Progenitor cell of endocrine pancreas (in vitro differentiated cells): ENCODE data around the gene KCNMB4. TPM values are rescaled to one million over a fixed set of nuclear protein-coding genes. Genes with fewer than 3 reads are reported as not detected.

ENCODE experiments used
- DNase-seq: peaks from one replicate; pipeline ENCODE4 v3.0.0; 2021; ENCODE audit warnings: low spot score; ENCODE audit not compliant: unreplicated experiment
- H3K27ac Mint-ChIP-seq: 2 replicates; pipeline ENCODE4 v1.8.0; 2021; ENCODE audit warnings: mild to moderate bottlenecking, moderate library complexity, mixed read lengths
- H3K27me3 Mint-ChIP-seq: 2 replicates; pipeline ENCODE4 v1.8.0; 2021; ENCODE audit warnings: mixed read lengths
- H3K36me3 Mint-ChIP-seq: 2 replicates; pipeline ENCODE4 v1.8.0; 2022; ENCODE audit warnings: mixed read lengths; ENCODE audit not compliant: insufficient read depth
- H3K4me1 Mint-ChIP-seq: 2 replicates; pipeline ENCODE4 v1.8.0; 2021; ENCODE audit warnings: low read depth, mixed read lengths
- H3K4me3 Mint-ChIP-seq: 2 replicates; pipeline ENCODE4 v1.8.0; 2021; ENCODE audit warnings: low read depth, mild to moderate bottlenecking, moderate library complexity, mixed read lengths
- H3K9me3 Mint-ChIP-seq: 2 replicates; pipeline ENCODE4 v1.8.0; 2021; ENCODE audit warnings: low read depth, mixed read lengths
- total RNA-seq: library from RNA; stranded (reverse); gene quantifications from 2 replicates; pipeline ENCODE4 v1.2.1, GENCODE V29; 2021
- TF ChIP-seq, protein P1 (sequence below): fragments of 200-600 bp; sonication (generic); IDR thresholded peaks from one replicate; pipeline ENCODE4 v1.5.0; 2021; ENCODE audit warnings: antibody characterized with exemption, mild to moderate bottlenecking; ENCODE audit not compliant: unreplicated experiment

KCNMB4 gene
- total RNA-seq, 1 donor from 2014 or later: 8.2 TPM

- no peaks in the 10 kb centered on the region for H3K27me3 Mint-ChIP-seq
- no peak overlapping the region for H3K27ac Mint-ChIP-seq
- peaks cover 16% of the 10 kb centered on the region for H3K9me3 Mint-ChIP-seq
- no peak overlapping the region for H3K4me3 Mint-ChIP-seq
- no peaks in the 10 kb centered on the region for H3K4me1 Mint-ChIP-seq
- H3K36me3 Mint-ChIP-seq: no peaks in the 10 kb centered on the region
- DNase-seq: no peak
- TF ChIP-seq, protein P1, sequence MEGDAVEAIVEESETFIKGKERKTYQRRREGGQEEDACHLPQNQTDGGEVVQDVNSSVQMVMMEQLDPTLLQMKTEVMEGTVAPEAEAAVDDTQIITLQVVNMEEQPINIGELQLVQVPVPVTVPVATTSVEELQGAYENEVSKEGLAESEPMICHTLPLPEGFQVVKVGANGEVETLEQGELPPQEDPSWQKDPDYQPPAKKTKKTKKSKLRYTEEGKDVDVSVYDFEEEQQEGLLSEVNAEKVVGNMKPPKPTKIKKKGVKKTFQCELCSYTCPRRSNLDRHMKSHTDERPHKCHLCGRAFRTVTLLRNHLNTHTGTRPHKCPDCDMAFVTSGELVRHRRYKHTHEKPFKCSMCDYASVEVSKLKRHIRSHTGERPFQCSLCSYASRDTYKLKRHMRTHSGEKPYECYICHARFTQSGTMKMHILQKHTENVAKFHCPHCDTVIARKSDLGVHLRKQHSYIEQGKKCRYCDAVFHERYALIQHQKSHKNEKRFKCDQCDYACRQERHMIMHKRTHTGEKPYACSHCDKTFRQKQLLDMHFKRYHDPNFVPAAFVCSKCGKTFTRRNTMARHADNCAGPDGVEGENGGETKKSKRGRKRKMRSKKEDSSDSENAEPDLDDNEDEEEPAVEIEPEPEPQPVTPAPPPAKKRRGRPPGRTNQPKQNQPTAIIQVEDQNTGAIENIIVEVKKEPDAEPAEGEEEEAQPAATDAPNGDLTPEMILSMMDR: no peak
Observed at GRCh38 chr12:70467476-70467875, 101.4 kb downstream of the KCNMB4 start.

DNA sequence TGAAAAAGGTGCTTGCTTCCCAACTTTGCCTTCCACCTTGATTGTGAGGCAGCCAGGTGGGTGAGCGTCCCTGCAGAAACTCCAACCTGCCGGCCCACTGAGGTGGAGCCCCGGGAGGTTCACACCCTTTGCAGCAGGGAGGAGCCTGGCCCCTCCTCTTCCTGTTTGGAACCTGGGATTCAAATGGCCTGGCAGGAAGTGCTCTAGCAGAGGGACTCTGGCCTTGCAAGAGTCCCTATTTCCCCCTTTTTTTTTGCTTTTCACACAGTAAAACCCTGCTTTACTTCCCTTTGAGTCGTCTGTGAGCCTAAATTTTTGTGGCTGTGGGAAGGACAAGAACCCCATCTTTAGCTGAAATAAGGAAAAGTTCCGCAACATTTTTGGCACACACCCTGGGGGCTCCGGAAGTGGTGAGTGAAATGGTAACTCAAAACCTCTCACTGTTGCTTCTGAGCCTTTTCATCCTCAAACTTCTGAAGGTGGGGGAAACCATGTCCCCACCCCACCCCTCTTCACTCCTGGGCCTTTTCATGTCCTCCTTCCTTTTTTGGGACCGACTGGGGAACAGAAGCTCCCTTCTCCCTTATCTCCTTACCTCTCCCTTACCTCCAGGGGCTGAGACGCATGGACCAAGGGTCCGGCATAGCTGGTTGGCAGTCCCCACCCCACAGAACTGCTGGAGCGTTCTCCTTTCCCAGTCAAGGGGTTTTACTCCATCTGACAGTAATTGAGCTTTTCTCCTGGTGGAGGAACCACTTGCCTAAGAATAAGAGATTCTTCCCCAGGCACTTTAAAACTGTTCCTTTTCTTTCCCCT, 102.0 kb downstream of the KCNMB4 start:
- peaks cover 16% of the 10 kb centered on the region for H3K9me3 Mint-ChIP-seq
- TF ChIP-seq, protein P1: no peak
- DNase-seq: no peak

DNA sequence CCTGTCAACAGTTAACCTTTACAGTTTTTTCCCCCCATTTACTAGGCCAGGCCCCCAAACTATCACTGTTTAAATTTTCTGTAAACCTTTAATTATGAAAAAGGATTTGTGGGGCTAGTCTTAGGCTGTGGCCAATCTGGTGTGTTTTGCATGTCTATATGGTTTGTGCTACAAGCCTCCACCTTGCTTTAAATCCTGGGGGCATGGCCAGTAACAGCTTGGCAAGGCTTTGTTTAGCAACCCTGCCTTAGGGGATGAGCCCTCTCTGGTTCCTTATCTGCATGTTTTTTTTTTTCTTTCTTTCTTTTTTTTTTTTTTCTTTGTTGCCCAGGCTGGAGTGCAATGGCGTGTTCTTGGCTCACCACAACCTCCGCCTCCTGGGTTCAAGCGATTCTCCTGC, 102.7 kb downstream of the KCNMB4 start:
- TF ChIP-seq, protein P1: no peak
- Mint-ChIP-seq H3K27me3 (no peaks in the 10 kb centered on the region), H3K4me1 (no peaks in the 10 kb centered on the region), H3K9me3 (peaks cover 12% of the 10 kb centered on the region), H3K4me3 (no peak overlapping the region), H3K36me3 (no peaks in the 10 kb centered on the region), H3K27ac (no peak overlapping the region)
- DNase-seq: no peak

More for the DNA sequence above, 102.0 kb downstream of the KCNMB4 start:
- Mint-ChIP-seq H3K4me3 (no peak overlapping the region), H3K4me1 (no peaks in the 10 kb centered on the region), H3K27me3 (no peaks in the 10 kb centered on the region), H3K36me3 (no peaks in the 10 kb centered on the region), H3K27ac (no peak overlapping the region)

DNA sequence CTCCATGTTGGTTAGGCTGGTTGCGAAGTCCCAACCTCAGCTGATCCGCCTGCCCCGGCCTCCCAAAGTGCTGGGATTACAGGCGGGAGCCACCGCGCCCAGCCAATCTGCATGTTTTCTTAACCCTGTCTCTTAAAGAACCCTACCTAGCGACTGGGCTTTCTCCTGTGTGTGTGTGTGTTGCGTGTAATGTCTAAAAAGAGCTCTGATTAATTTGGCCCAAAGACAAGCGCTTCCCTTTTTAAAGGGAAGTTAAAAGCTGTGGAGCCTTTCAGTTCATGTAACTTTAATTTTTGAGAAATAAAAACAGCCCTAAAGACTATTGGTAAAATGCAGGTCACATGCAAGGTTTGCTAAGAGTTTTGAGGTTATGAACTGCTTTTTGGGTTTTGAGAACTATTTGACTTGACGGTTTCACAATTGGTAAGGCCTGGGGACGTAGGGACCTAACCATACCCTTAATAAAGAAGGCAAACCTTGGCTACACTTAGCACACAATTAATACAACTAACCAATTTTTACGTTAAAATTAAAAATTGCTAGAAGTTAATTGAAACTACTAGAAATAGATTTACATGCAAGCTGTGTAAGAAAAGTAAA, 103.2 kb downstream of the KCNMB4 start:
- no peaks in the 10 kb centered on the region for H3K36me3 Mint-ChIP-seq
- H3K4me3 Mint-ChIP-seq: no peak overlapping the region
- no peak for DNase-seq
- peaks cover 7% of the 10 kb centered on the region for H3K9me3 Mint-ChIP-seq
- H3K27ac Mint-ChIP-seq: no peak overlapping the region
- H3K4me1 Mint-ChIP-seq: no peaks in the 10 kb centered on the region
- TF ChIP-seq, protein P1: no peak
- no peaks in the 10 kb centered on the region for H3K27me3 Mint-ChIP-seq

GRCh38 chr12:70482764-70483163, 116.7 kb downstream of the KCNMB4 start:
- Mint-ChIP-seq H3K4me3 (no peak overlapping the region), H3K36me3 (no peaks in the 10 kb centered on the region), H3K27me3 (no peaks in the 10 kb centered on the region), H3K27ac (no peak overlapping the region), H3K4me1 (no peaks in the 10 kb centered on the region), H3K9me3 (peaks cover 6% of the 10 kb centered on the region)
- TF ChIP-seq, protein P1: no peak
- DNase-seq: no peak

Other genes starting within 250 kb of the KCNMB4 start
- gene CNOT2, start 122.9 kb upstream of the KCNMB4 start, total RNA-seq: 127 and 128 TPM in 2 replicates